Measurements from ENCODE around the gene WWOX. TPM values are rescaled to one million over a fixed set of nuclear protein-coding genes. Genes with fewer than 3 reads are reported as not detected.

Gene WWOX
- total RNA-seq, 6 experiments from 2014 or later, result 0.46 to 3.4 (median 1.3) TPM

DNA sequence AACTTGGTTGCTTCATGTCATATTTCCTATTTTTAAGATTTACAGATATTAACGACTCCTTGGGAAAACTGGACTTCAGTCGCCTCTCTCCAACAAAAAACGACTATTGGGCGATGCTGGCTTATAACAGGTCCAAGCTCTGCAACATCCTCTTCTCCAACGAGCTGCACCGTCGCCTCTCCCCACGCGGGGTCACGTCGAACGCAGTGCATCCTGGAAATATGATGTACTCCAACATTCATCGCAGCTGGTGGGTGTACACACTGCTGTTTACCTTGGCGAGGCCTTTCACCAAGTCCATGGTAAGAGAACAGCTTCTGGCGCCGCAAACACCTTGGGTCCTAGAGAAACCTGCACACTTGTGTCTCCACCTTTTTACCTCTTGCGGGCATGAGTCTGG is 333.0 kb downstream of the WWOX start:
- no peaks in the 10 kb centered on the region for H3K36me3 Mint-ChIP-seq (ENCODE audit: low read depth)
- no peak overlapping the region for H3K4me3 Mint-ChIP-seq
- H3K27me3 Mint-ChIP-seq (ENCODE audit: insufficient read depth), result no peaks in the 10 kb centered on the region
- TF ChIP-seq, protein P1, sequence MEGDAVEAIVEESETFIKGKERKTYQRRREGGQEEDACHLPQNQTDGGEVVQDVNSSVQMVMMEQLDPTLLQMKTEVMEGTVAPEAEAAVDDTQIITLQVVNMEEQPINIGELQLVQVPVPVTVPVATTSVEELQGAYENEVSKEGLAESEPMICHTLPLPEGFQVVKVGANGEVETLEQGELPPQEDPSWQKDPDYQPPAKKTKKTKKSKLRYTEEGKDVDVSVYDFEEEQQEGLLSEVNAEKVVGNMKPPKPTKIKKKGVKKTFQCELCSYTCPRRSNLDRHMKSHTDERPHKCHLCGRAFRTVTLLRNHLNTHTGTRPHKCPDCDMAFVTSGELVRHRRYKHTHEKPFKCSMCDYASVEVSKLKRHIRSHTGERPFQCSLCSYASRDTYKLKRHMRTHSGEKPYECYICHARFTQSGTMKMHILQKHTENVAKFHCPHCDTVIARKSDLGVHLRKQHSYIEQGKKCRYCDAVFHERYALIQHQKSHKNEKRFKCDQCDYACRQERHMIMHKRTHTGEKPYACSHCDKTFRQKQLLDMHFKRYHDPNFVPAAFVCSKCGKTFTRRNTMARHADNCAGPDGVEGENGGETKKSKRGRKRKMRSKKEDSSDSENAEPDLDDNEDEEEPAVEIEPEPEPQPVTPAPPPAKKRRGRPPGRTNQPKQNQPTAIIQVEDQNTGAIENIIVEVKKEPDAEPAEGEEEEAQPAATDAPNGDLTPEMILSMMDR (IDR thresholded peaks at IDR 0.05), result no peak
- H3K27ac Mint-ChIP-seq, result no peak overlapping the region
- no peaks in the 10 kb centered on the region for H3K4me1 Mint-ChIP-seq (ENCODE audit: low read depth)
- H3K9me3 Mint-ChIP-seq, result peaks cover 37% of the 10 kb centered on the region
- DNase-seq, result no peak

DNA sequence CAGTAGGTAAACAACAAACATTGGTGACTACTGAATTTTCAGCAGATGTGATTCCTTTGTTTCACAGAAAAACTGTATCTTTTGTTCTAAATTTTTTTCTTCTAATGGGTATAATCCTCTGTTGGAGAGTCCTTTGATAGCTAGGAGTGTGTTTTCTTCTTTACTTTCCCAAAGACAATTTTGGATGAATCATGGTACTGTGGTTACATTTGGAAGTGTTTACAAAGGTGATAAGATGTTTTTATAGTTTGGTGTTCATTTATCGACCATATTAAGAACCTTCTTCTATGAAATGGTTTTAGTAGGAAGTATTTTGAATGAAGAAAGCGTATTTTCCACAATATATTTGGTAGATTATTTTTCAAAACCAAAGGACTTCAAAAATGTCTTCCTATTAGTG is 333.7 kb downstream of the WWOX start:
- H3K27me3 Mint-ChIP-seq (ENCODE audit: insufficient read depth), result no peaks in the 10 kb centered on the region
- no peak overlapping the region for H3K27ac Mint-ChIP-seq
- no peaks in the 10 kb centered on the region for H3K4me1 Mint-ChIP-seq (ENCODE audit: low read depth)
- no peak overlapping the region for H3K4me3 Mint-ChIP-seq
- no peaks in the 10 kb centered on the region for H3K36me3 Mint-ChIP-seq (ENCODE audit: low read depth)
- TF ChIP-seq, protein P1 (IDR thresholded peaks at IDR 0.05), result no peak
- peaks cover 37% of the 10 kb centered on the region for H3K9me3 Mint-ChIP-seq
- no peak for DNase-seq

DNA sequence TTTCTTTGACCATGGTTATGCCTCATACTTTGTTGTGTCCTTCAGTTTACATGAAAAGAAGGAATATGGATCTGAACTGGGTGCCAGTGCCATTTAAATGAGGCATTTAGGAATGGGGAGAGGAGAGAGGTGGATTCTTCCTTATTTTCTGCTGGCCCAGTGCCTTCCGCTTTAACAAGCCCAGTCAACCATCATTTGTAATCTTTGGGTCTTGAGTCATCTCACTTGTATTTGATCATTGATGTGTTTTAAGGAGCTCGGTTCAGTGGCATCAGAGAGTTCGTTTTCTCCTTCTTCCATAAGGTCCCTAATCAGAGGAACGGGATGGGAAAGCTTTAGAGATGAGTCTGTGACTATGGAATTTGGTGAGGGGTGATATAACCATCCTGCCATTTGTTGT is 334.9 kb downstream of the WWOX start:
- Mint-ChIP-seq H3K27me3 (ENCODE audit: insufficient read depth) (no peaks in the 10 kb centered on the region), H3K4me3 (no peak overlapping the region), H3K27ac (no peak overlapping the region), H3K36me3 (ENCODE audit: low read depth) (no peaks in the 10 kb centered on the region), H3K4me1 (ENCODE audit: low read depth) (no peaks in the 10 kb centered on the region), H3K9me3 (peaks cover 37% of the 10 kb centered on the region)
- TF ChIP-seq, protein P1 (IDR thresholded peaks at IDR 0.05), result no peak
- no peak for DNase-seq

DNA sequence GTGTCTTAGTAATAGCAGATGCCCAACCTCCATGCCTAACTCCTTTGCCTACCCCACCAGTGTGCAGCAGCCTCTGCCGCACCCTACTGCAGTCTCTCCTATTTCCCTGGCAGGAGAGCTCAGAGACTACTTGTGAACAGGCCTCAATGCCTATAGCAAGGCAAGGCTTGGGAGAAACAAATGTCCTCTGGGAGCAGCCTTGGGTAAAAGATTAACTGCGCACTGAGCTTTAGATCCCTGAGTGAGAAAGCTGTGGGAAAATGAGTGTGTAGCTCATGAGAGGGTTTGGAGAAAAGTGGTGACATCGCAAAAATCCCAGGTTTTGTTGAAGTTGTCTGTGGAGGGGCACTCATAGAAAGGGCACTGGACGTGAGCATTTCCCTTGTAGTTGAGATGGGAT is 335.8 kb downstream of the WWOX start:
- TF ChIP-seq, protein P1 (IDR thresholded peaks at IDR 0.05), result no peak
- DNase-seq, result no peak
- peaks cover 37% of the 10 kb centered on the region for H3K9me3 Mint-ChIP-seq
- no peaks in the 10 kb centered on the region for H3K4me1 Mint-ChIP-seq (ENCODE audit: low read depth)
- no peak overlapping the region for H3K27ac Mint-ChIP-seq
- no peaks in the 10 kb centered on the region for H3K36me3 Mint-ChIP-seq (ENCODE audit: low read depth)
- H3K27me3 Mint-ChIP-seq (ENCODE audit: insufficient read depth), result no peaks in the 10 kb centered on the region
- no peak overlapping the region for H3K4me3 Mint-ChIP-seq

DNA sequence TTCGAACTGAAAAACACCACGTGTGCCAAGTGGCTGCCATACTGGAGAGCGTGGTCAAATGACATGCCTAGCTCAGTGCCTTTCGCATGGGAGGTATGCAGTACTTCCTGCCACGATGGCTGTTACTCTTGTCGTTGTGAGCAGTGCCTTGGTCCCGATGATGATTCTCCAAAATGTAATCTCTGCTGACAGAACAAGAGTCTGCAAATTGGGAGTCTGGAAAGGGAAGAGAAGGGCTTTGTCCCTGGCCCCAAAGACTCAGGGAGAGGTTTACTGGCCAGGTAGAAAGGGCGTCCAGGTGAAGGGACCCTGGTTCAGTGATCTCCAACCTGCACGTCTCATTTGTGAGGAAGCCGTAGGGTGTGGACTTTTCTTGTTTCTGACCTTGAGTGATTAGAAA is 336.6 kb downstream of the WWOX start:
- Mint-ChIP-seq H3K27me3 (ENCODE audit: insufficient read depth) (no peaks in the 10 kb centered on the region), H3K4me1 (ENCODE audit: low read depth) (no peaks in the 10 kb centered on the region), H3K4me3 (no peak overlapping the region), H3K27ac (no peak overlapping the region), H3K9me3 (peaks cover 43% of the 10 kb centered on the region), H3K36me3 (ENCODE audit: low read depth) (no peaks in the 10 kb centered on the region)
- DNase-seq, result no peak
- TF ChIP-seq, protein P1 (IDR thresholded peaks at IDR 0.05), result no peak

DNA sequence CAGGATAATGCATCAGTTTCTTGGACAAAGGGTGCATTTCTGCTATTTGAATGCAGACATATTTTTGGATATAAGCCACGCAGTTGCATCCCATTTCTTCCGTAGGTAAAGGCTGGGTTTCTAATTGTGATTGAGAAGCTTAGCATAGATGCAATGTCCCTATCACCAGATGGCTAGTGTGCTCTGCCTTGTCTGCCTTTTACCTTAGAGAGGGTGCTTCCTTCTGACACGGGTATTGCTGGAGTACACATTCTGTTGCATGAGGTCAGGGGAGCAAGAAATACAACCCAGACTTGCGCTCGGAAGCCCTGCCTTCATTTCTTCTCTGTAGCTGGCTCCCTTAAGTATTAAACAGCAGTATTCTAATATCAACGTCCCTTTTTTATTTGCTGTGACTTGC is 337.4 kb downstream of the WWOX start:
- Mint-ChIP-seq H3K4me1 (ENCODE audit: low read depth) (no peaks in the 10 kb centered on the region), H3K27ac (no peak overlapping the region), H3K4me3 (no peak overlapping the region), H3K9me3 (peaks cover 48% of the 10 kb centered on the region), H3K36me3 (ENCODE audit: low read depth) (no peaks in the 10 kb centered on the region; the same call in 1 of the 2 replicates), H3K27me3 (ENCODE audit: insufficient read depth) (no peaks in the 10 kb centered on the region)
- DNase-seq, result no peak
- TF ChIP-seq, protein P1 (IDR thresholded peaks at IDR 0.05), result no peak
